ENCODE results near the gene WDR54. TPM values are rescaled to one million over a fixed set of nuclear protein-coding genes. Genes with fewer than 3 reads are reported as not detected.
A peak's percentile ranks its signal among the peaks of the same experiment; 100 is the strongest.

Gene WDR54
- total and polyA plus RNA-seq, 12 donors: 6.4 to 23.9 (median 14.5) TPM

- Histone ChIP-seq H3K9me3 (replicated peaks in 1 of 3) (no peaks in the 10 kb centered on the region), H3K4me1 (replicated peaks in 1 of 2) (peaks cover 21 to 51% of the 10 kb centered on the region in 2 donors), H3K27me3 (no peaks in the 10 kb centered on the region), H3K27ac (peak within 1 kb of the TSS in 3 of 5 donors; percentile 61 to 84 (median 83)), H3K36me3 (replicated peaks in 1 of 2) (peaks cover 0 to 18% of the 10 kb centered on the region in 2 donors), H3K4me3 (peak within 1 kb of the TSS in 2 of 4 donors; percentile 26 to 43)
- intact Hi-C loops (cut with DNase I): no loop called here
- DNase-seq: peak; percentile 70 to 82 (median 78)
- 20 to 39% (median 27%) methylated on average over 10 to 14 of the region's 14 CpGs for WGBS, 4 donors
- peak in 1 of 2 donors; percentile 62 for TF ChIP-seq POLR2A (IDR thresholded peaks at IDR 0.05)
- TF ChIP-seq CTCF (IDR thresholded peaks at IDR 0.05): no peak
These were observed 41.4 kb upstream of the WDR54 start, which contains the start of gene DCTN1 for GRCh38 chr2:74379851-74380789. TSS of gene DCTN1 (minus strand) at chr2:74380311. CDS start at chr2:74380037, 274 bp downstream.

- Histone ChIP-seq H3K9me3 (replicated peaks in 1 of 3) (no peaks in the 10 kb centered on the region), H3K4me1 (replicated peaks in 1 of 2) (peaks cover 21 to 61% of the 10 kb centered on the region in 2 donors), H3K4me3 (no peak overlapping the region), H3K27me3 (no peaks in the 10 kb centered on the region), H3K27ac (no peak overlapping the region), H3K36me3 (replicated peaks in 1 of 2) (peaks cover 0 to 18% of the 10 kb centered on the region in 2 donors)
- 89 to 100% (median 95%) methylated on average over 3 of the region's 3 CpGs for WGBS, 4 donors
- intact Hi-C loops (cut with DNase I): no loop called here
- DNase-seq: no peak
- TF ChIP-seq CTCF (IDR thresholded peaks at IDR 0.05) (no peak), POLR2A (IDR thresholded peaks at IDR 0.05) (no peak)
These were observed 39.8 kb upstream of the WDR54 start for GRCh38 chr2:74381751-74382150.

- H3K9me3 ChIP-seq (replicated peaks in 1 of 3): no peaks in the 10 kb centered on the region
- peaks cover 30 to 74% of the 10 kb centered on the region in 2 donors for H3K4me1 ChIP-seq (replicated peaks in 1 of 2)
- H3K4me3 ChIP-seq: no peak overlapping the region
- H3K27me3 ChIP-seq: no peaks in the 10 kb centered on the region
- H3K27ac ChIP-seq: peak overlapping the region in 3 of 5 donors; percentile 10 to 36 (median 13)
- no peak for DNase-seq
- H3K36me3 ChIP-seq (replicated peaks in 1 of 2): peaks cover 0 to 5% of the 10 kb centered on the region in 2 donors
- intact Hi-C loops (cut with DNase I): no loop called here
- WGBS, 4 donors: 8 to 16% (median 13%) methylated on average over 1 of the region's 1 CpG
- TF ChIP-seq POLR2A (IDR thresholded peaks at IDR 0.05) (no peak), CTCF (IDR thresholded peaks at IDR 0.05) (no peak)
These were observed 38.3 kb upstream of the WDR54 start for GRCh38 chr2:74383254-74383653.

- DNase-seq: no peak
- intact Hi-C loops (cut with DNase I): no loop called here
- 68 to 80% (median 75%) methylated on average over 3 of the region's 3 CpGs for WGBS, 4 donors
- Histone ChIP-seq H3K27me3 (no peaks in the 10 kb centered on the region), H3K4me3 (no peak overlapping the region), H3K9me3 (replicated peaks in 1 of 3) (no peaks in the 10 kb centered on the region), H3K27ac (no peak overlapping the region), H3K36me3 (replicated peaks in 1 of 2) (peaks cover 0 to 5% of the 10 kb centered on the region in 2 donors), H3K4me1 (replicated peaks in 1 of 2) (peaks cover 27 to 70% of the 10 kb centered on the region in 2 donors)
- TF ChIP-seq CTCF (IDR thresholded peaks at IDR 0.05) (no peak), POLR2A (IDR thresholded peaks at IDR 0.05) (no peak)
These were observed 37.5 kb upstream of the WDR54 start for GRCh38 chr2:74384051-74384450.

Data from adrenal gland (tissue), 12 donors.